Ectodermal cell (in vitro differentiated cells): Measurements from ENCODE around the gene ZSCAN21.

Experiments
- H3K27ac ChIP-seq: 2 replicates; pipeline ENCODE4 v1.7.0; 2013; ENCODE audit warnings: mild to moderate bottlenecking, low read depth, low read length; ENCODE audit not compliant: insufficient read depth, poor library complexity, severe bottlenecking
- H3K27me3 ChIP-seq: 2 replicates; pipeline ENCODE4 v1.7.0; 2013; ENCODE audit warnings: mild to moderate bottlenecking, low read length; ENCODE audit not compliant: insufficient read depth, control insufficient read depth, poor library complexity, severe bottlenecking
- H3K36me3 ChIP-seq: one replicate; pipeline ENCODE4 v1.7.0; 2013; ENCODE audit warnings: low read length; ENCODE audit not compliant: control insufficient read depth, insufficient read depth
- H3K4me1 ChIP-seq: one replicate; pipeline ENCODE4 v1.7.0; 2013; ENCODE audit warnings: low read length; ENCODE audit not compliant: control insufficient read depth, insufficient read depth
- H3K4me3 ChIP-seq: 2 replicates; pipeline ENCODE4 v1.7.0; 2013; ENCODE audit warnings: low read depth, low read length, control low read depth; ENCODE audit not compliant: insufficient read depth
- H3K9me3 ChIP-seq: 2 replicates; pipeline ENCODE4 v1.7.0; 2013; ENCODE audit warnings: mild to moderate bottlenecking, low read length, moderate library complexity; ENCODE audit not compliant: control insufficient read depth
- WGBS, 2 experiments: methylation state at CpG; one replicate each; pipeline ENCODE4 v1.1.7; 2013; ENCODE audit warnings: missing lambda C conversion rate in 2 of 2; 5-methylcytosine and 5-hydroxymethylcytosine counted together

The ZSCAN21 gene

DNA sequence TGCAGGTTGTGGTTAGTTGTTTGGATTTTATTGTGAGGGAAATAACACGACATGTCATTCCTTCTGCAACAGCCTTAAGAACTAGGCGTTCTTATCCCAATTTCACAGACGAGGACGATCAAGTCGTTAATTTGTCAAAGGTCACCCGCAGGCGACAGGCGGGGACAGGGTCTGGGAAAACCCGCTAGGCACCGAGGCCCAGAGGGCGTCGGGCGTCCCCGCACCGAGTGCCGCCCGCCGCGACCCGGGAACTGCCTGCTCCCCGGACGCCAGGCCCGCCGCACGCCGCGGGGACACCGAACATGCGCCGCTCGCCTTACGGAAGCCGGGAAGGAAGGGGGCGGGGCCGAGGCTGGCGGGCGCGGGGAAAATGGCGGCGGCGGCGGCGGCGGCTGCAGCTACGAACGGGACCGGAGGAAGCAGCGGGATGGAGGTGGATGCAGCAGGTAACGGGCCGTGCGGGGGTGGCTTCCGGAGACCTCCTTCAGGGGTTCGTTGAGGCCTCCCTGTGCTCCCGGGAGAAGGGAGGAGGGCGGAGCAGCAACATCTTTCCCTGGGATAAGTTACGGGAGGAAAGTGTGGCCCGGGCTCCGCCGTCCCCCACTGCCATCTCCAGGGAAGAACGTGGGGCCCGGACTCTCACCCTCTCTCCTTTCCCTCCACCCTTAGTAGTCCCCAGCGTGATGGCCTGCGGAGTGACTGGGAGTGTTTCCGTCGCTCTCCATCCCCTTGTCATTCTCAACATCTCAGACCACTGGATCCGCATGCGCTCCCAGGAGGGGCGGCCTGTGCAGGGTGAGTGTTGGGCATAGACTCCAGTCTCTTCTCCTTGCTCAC is 39.3 kb downstream of the ZSCAN21 start, which contains the start of gene COPS6:
TSS of gene COPS6 (plus strand) at position 349 of the 837 bp plus-strand sequence. CDS start at position 371, 22 bp downstream.
- no peaks in the 10 kb centered on the region for H3K9me3 ChIP-seq
- H3K27me3 ChIP-seq = no peaks in the 10 kb centered on the region
- 1% methylated on average over 68 of the region's 68 CpGs for WGBS, 2 experiments
- peak within 1 kb of the TSS; percentile 61 for H3K27ac ChIP-seq
- H3K36me3 ChIP-seq = peaks cover 23% of the 10 kb centered on the region
- H3K4me3 ChIP-seq = peak within 1 kb of the TSS; percentile 81
- H3K4me1 ChIP-seq = peaks cover 5% of the 10 kb centered on the region

DNA sequence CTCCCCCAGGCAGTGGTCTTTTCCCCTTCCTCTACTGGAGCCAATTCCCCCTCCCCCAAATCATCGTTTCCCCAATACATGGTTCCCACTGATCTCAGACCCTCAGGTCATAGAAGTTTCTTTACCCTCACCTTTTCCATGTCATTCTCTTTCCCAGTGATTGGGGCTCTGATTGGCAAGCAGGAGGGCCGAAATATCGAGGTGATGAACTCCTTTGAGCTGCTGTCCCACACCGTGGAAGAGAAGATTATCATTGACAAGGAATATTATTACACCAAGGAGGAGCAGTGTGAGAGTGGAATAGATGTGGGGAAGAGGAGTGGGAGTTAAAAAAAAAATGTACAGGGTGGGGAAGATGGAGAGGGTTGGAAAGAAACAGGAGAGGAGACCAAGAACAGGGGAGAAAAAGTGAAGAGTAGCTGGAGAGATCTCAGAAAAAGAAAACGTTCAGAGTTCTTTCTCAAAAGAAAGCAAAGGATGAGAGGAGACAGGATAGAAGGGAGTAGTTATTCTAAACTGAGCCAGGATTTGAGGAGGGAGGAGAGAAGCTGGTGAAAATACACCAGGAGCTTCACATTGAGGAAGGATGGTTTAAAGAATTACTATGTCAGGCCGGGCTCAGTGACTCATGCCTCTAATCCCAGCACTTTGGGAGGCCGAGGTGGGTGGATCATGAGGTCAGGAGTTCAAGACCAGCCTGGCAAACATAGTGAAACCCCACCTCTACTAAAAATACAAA is 40.1 kb downstream of the ZSCAN21 start:
- no peaks in the 10 kb centered on the region for H3K9me3 ChIP-seq
- H3K27ac ChIP-seq = no peak overlapping the region
- H3K4me1 ChIP-seq = peaks cover 5% of the 10 kb centered on the region
- WGBS, 2 experiments = 43 to 57% methylated on average over 7 of the region's 7 CpGs
- no peaks in the 10 kb centered on the region for H3K27me3 ChIP-seq
- H3K36me3 ChIP-seq = peaks cover 30% of the 10 kb centered on the region
- peak overlapping the region; percentile 81 for H3K4me3 ChIP-seq

DNA sequence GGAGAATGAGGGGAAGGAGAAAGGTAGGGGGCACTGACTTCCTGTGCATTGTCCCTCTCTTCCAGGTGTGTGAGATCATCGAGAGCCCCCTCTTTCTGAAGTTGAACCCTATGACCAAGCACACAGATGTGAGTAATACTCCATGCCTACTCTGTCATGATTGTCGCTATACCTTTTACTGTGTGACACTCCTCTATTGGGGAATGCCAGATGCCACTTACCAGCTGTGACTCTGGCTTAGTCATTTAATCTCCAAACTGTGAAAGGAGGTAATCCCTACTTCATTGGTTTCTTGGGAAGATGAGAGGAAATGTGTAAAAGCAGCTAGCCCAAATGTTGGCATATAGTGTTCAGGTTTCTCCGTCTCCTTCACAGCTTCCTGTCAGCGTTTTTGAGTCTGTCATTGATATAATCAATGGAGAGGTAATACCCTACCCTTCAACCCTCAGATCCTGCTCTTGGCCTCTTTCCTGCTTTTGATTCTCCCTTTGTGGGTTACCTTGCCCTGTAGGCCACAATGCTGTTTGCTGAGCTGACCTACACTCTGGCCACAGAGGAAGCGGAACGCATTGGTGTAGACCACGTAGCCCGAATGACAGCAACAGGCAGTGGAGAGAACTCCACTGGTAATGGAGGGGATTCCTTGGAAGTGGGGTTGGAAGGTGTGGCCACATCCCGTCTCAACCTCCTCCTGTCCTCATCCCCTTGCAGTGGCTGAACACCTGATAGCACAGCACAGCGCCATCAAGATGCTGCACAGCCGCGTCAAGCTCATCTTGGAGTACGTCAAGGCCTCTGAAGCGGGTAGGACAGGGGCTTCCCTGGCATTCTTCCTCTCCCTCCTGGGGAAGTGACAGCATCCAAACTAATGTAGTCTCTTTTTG is 41.2 kb downstream of the ZSCAN21 start:
- WGBS, 2 experiments = 93 to 94% methylated on average over 14 of the region's 14 CpGs

DNA sequence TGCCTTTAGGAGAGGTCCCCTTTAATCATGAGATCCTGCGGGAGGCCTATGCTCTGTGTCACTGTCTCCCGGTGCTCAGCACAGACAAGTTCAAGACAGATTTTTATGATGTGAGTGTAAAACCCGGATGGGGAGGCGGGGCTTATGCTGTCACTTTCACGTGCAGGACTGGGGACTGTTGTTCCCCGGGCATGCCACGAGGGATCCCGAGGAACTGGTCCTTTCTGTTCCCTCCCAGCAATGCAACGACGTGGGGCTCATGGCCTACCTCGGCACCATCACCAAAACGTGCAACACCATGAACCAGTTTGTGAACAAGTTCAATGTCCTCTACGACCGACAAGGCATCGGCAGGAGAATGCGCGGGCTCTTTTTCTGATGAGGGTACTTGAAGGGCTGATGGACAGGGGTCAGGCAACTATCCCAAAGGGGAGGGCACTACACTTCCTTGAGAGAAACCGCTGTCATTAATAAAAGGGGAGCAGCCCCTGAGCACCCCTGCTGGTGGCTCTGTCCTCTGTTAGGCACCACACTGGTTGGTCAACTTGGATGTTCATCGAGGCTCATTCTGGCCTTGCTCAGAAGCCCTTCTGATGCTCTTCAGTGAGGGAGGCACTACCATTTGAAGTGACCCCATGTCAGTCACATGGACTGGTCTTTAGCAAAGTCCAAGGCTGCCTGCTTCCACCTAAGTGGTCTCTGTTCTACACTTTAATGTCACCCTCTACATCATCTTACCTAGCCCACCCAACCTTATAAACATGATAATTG is 42.0 kb downstream of the ZSCAN21 start:
- 86 to 87% methylated on average over 19 of the region's 19 CpGs for WGBS, 2 experiments
- Histone ChIP-seq H3K4me1 (peaks cover 5% of the 10 kb centered on the region), H3K36me3 (peaks cover 50% of the 10 kb centered on the region), H3K9me3 (no peaks in the 10 kb centered on the region), H3K4me3 (no peak overlapping the region), H3K27me3 (no peaks in the 10 kb centered on the region), H3K27ac (peak overlapping the region; percentile 32)

More for the DNA sequence above, 41.2 kb downstream of the ZSCAN21 start:
- Histone ChIP-seq H3K36me3 (peaks cover 42% of the 10 kb centered on the region), H3K27ac (peak overlapping the region; percentile 32), H3K27me3 (no peaks in the 10 kb centered on the region), H3K4me3 (no peak overlapping the region), H3K9me3 (no peaks in the 10 kb centered on the region), H3K4me1 (peaks cover 5% of the 10 kb centered on the region)

DNA sequence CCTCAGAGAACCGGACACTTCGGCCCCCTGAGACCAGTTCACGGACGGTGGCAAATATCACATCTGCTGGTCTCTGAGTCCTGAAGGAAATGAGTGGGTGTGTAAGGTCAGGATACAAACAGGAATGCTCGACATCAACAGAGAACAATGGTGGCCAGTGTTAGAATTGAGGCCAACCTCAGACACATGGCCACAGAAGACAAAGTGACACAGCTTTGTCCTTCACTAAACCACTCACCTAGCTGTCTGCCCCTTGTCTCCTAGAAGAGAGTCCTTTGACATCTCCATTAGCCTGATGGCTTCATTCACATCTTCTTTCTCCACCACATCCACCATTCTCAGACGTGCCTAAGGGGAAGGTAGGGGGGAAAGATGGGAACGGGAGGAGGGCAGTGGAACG is 43.5 kb downstream of the ZSCAN21 start:
- Histone ChIP-seq H3K36me3 (peaks cover 64% of the 10 kb centered on the region), H3K9me3 (no peaks in the 10 kb centered on the region), H3K27me3 (no peaks in the 10 kb centered on the region), H3K4me1 (peaks cover 5% of the 10 kb centered on the region), H3K27ac (peak overlapping the region; percentile 59), H3K4me3 (no peak overlapping the region)
- WGBS, 2 experiments = 88 to 95% methylated on average over 6 to 8 of the region's 8 CpGs

DNA sequence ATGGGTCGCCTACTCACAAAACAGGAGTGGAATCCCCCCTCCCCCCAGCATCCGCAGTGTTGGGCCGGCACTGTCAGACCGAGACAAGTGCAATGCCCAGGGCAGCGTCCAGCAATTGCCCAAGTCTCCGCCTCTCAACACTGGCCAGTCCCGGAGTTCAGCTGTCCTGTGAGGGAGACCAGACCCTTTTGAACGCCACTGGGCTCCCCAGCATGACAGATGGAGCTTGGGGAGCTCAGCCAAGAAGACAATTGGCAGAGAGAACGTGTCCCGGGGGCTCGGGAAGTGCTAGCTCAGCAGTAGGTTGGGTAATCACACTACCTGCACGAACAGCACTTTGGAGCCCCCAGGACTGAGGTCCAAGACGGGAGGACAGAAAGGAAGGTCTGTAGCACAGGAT is 43.9 kb downstream of the ZSCAN21 start:
- peaks cover 7% of the 10 kb centered on the region for H3K4me1 ChIP-seq
- H3K36me3 ChIP-seq = peaks cover 69% of the 10 kb centered on the region
- H3K9me3 ChIP-seq = no peaks in the 10 kb centered on the region
- H3K27ac ChIP-seq = no peak overlapping the region
- 93 to 94% methylated on average over 13 of the region's 13 CpGs for WGBS, 2 experiments
- no peaks in the 10 kb centered on the region for H3K27me3 ChIP-seq
- no peak overlapping the region for H3K4me3 ChIP-seq

DNA sequence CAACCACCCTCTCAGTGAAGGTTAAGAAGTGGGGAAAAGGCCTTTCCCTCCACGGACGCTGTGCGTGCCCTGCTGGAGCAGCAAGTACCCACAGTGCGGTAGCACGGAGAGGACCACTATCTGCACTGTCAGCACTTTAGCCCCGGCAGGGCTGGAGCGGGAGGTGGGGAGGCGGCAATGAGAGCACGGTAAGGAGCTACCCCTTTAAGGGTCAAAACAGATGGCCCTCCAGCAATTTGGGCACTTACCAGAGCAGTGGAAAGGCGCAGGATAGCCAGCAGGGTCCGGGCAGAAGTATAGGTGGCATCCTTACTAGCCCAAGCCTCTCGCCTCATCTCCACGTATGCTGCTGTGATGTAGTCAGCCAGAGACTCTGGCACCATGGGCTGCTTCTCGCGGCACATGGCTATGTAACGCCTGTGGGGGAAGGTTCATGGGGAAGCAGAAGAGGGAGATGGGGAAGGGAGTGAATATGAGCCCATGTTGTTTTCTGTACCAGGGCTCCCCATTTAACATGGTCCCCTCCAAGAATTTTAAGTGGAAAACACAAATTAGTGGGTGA is 44.4 kb downstream of the ZSCAN21 start:
- 94 to 97% methylated on average over 16 of the region's 16 CpGs for WGBS, 2 experiments
- peaks cover 12% of the 10 kb centered on the region for H3K4me1 ChIP-seq
- H3K27ac ChIP-seq = peak overlapping the region; percentile 13

DNA sequence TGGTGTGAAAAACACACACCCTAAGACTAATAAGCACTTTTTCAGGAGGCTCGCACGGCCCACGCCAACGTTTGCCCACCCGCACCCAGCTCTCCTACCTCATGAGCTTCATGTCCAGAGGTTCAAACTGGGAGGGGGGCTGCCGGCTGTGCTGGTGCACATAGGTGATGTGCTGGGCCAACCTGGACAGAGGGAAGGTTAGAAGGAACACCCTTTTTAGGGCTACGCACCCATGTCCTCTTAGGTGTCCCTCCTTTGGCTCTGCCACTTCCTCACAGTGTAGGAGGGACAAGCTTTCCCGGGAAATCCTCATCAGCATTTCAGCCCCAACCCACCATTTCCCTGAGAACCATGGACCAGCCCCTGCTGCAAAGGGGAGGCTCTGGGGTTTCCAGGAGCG is 45.7 kb downstream of the ZSCAN21 start:
- 95 to 96% methylated on average over 9 of the region's 9 CpGs for WGBS, 2 experiments
- Histone ChIP-seq H3K4me3 (no peak overlapping the region), H3K27me3 (no peaks in the 10 kb centered on the region), H3K27ac (peak overlapping the region; percentile 20), H3K9me3 (no peaks in the 10 kb centered on the region), H3K4me1 (peaks cover 16% of the 10 kb centered on the region), H3K36me3 (peaks cover 83% of the 10 kb centered on the region)

More for the DNA sequence above, 44.4 kb downstream of the ZSCAN21 start:
- H3K9me3 ChIP-seq = no peaks in the 10 kb centered on the region
- no peak overlapping the region for H3K4me3 ChIP-seq
- H3K36me3 ChIP-seq = peaks cover 74% of the 10 kb centered on the region
- no peaks in the 10 kb centered on the region for H3K27me3 ChIP-seq

DNA sequence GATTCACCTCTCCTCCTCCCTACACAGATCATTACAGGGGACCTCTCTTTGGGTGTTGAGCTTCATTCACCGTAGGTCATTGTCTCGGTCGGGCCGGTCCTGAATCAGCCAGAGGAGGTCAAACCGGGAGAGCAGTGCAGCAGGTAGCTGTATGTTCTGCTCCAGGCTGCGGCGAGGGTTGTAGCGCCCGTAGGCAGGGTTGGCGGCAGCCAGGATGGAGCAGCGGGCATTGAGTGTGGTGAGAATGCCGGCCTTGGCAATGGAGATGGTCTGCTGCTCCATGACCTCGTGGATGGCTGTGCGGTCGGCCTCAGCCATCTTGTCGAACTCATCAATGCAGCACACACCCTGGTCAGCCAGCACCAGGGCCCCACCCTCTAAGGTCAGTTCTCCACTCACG is 46.1 kb downstream of the ZSCAN21 start:
- Histone ChIP-seq H3K9me3 (no peaks in the 10 kb centered on the region), H3K4me3 (no peak overlapping the region), H3K27me3 (no peaks in the 10 kb centered on the region), H3K36me3 (peaks cover 83% of the 10 kb centered on the region), H3K27ac (peak overlapping the region; percentile 20), H3K4me1 (peaks cover 16% of the 10 kb centered on the region)
- WGBS, 2 experiments = 96% methylated on average over 17 of the region's 17 CpGs
